Mucosa of stomach (tissue), 1 donor: ENCODE results near the gene CD99.
"Not testable (repeated sequence)": the region's sequence is repeated elsewhere in the genome, so short reads cannot be mapped to it uniquely, and the experiment has no call there.

Experiments
- H3K27me3 ChIP-seq: one replicate; pipeline ENCODE4 v1.7.0; 2013; ENCODE audit warnings: mild to moderate bottlenecking, low read length; ENCODE audit not compliant: control insufficient read depth, insufficient read depth
- H3K36me3 ChIP-seq: one replicate; pipeline ENCODE4 v1.7.0; 2013; ENCODE audit warnings: low read length; ENCODE audit not compliant: control insufficient read depth, insufficient read depth
- H3K4me1 ChIP-seq: one replicate; pipeline ENCODE4 v1.7.0; 2013; ENCODE audit warnings: mild to moderate bottlenecking, low read length; ENCODE audit not compliant: control insufficient read depth, insufficient read depth
- H3K4me3 ChIP-seq: one replicate; pipeline ENCODE4 v1.7.0; 2013; ENCODE audit warnings: low read length
- H3K9ac ChIP-seq: one replicate; pipeline ENCODE4 v1.7.0; 2013; ENCODE audit warnings: mild to moderate bottlenecking, low read length, moderate library complexity
- H3K9me3 ChIP-seq: one replicate; pipeline ENCODE4 v1.7.0; 2013; ENCODE audit warnings: mild to moderate bottlenecking, low read length, moderate library complexity; ENCODE audit not compliant: control insufficient read depth
- donor health status: Pancreatic carcinoma.

Gene CD99

DNA sequence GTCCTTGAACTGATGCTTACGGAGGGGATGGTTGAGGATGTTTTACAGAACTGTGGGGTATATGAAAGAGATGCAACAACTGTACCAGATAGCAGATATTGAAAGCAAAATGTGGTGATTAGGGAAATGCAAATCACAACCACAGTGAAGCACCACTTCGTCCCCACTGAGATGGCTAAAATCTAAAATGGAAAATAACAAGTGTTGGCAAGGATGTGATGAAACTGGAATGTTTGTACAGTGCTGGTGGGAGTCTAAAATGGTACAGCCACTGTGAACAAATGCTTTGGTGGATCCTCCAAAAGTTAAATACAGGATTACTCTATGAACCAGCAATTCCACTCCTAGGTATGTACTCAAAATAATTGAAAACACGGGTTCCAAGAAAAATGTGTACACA lies 83.7 kb downstream of the CD99 start:
- no peaks in the 10 kb centered on the region for H3K36me3 ChIP-seq
- no peaks in the 10 kb centered on the region for H3K27me3 ChIP-seq
- H3K9me3 ChIP-seq = no peaks in the 10 kb centered on the region
- no peaks in the 10 kb centered on the region for H3K4me1 ChIP-seq
- H3K9ac ChIP-seq = no peak overlapping the region
- H3K4me3 ChIP-seq = no peak overlapping the region

- H3K27me3 ChIP-seq, H3K4me1 ChIP-seq, H3K9ac ChIP-seq, H3K36me3 ChIP-seq, H3K4me3 ChIP-seq, H3K9me3 ChIP-seq: not testable (repeated sequence)
These were observed 89.6 kb downstream of the CD99 start for GRCh38 chrX:2780472-2781225.

GRCh38 chrX:2781226-2781571 lies 90.1 kb downstream of the CD99 start:
- H3K36me3 ChIP-seq = no peaks in the 10 kb centered on the region
- H3K9ac ChIP-seq = no peak overlapping the region
- no peaks in the 10 kb centered on the region for H3K27me3 ChIP-seq
- no peak overlapping the region for H3K4me3 ChIP-seq
- H3K4me1 ChIP-seq = peaks cover 10% of the 10 kb centered on the region
- H3K9me3 ChIP-seq = no peaks in the 10 kb centered on the region

DNA sequence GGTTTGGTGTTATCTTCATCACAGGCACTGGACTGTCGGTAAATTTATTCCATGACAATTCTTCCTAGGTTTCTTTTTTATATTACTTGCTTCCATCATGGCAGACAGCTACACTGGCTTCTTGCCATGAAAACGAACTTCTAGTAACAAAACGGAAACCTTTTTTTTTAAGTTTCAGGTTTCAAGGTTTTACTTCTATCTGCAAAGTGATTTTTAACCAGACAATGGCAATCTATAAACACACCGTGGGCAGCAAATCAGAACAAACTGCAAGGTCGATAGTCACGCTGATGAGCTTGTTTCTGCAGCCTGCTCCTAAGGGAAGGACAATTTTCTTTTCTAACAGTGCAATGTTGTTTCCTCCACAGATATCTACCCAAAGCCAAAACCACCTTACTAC lies 90.6 kb downstream of the CD99 start:
- Histone ChIP-seq H3K9ac (no peak overlapping the region), H3K9me3 (no peaks in the 10 kb centered on the region), H3K4me1 (peaks cover 10% of the 10 kb centered on the region), H3K4me3 (no peak overlapping the region), H3K36me3 (no peaks in the 10 kb centered on the region), H3K27me3 (no peaks in the 10 kb centered on the region)

GRCh38 chrX:2782171-2782570 lies 91.1 kb downstream of the CD99 start:
- Histone ChIP-seq H3K36me3 (no peaks in the 10 kb centered on the region), H3K4me1 (peaks cover 10% of the 10 kb centered on the region), H3K9me3 (no peaks in the 10 kb centered on the region), H3K4me3 (no peak overlapping the region), H3K9ac (no peak overlapping the region), H3K27me3 (no peaks in the 10 kb centered on the region)

DNA sequence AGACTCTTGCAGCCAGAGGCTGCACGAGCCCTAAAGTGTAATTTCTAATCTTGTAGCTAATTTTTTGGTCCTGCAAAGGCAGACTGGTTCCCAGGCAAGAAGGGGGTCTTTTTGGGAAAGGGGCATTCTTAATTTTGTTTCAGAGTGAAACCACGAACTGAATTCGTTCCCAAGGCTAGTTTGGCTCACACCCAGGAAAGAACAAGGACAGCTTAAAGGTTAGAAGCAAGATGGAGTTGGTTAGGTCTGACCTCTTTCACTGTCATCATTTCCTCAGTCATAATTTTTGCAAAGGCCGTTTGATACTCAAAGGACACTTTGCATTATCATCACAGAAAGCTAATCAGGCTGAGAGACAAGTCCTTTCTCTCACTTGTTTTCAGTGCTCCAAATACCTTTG lies 91.7 kb downstream of the CD99 start:
- Histone ChIP-seq H3K9me3 (no peaks in the 10 kb centered on the region), H3K36me3 (no peaks in the 10 kb centered on the region), H3K4me1 (peaks cover 10% of the 10 kb centered on the region), H3K27me3 (no peaks in the 10 kb centered on the region), H3K9ac (no peak overlapping the region), H3K4me3 (no peak overlapping the region)

- H3K36me3 ChIP-seq = no peaks in the 10 kb centered on the region
- no peak overlapping the region for H3K4me3 ChIP-seq
- H3K27me3 ChIP-seq = no peaks in the 10 kb centered on the region
- no peaks in the 10 kb centered on the region for H3K9me3 ChIP-seq
- H3K4me1 ChIP-seq = peaks cover 10% of the 10 kb centered on the region
- no peak overlapping the region for H3K9ac ChIP-seq
These were observed 92.9 kb downstream of the CD99 start for GRCh38 chrX:2784026-2784425.

DNA sequence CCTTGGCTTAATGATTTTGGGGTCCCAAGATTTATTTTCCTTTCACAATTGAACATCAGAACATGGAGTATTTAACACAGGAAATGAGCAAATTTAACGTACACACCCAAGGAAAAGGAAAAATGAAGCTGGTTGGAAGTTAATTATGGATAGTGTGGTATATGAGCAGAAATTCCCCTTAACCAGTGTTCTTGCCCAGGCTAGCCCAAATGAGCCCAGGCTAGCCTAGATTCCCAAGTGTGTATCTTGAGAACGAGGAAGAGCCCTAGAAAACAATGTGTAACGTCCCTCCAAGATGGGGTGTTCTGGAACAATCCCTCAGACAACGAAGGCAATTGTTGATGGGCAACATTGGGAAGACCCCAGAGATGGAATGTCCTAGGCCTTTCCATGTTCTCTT lies 94.4 kb downstream of the CD99 start:
- Histone ChIP-seq H3K27me3 (no peaks in the 10 kb centered on the region), H3K9ac (no peak overlapping the region), H3K4me1 (peaks cover 7% of the 10 kb centered on the region), H3K9me3 (no peaks in the 10 kb centered on the region), H3K36me3 (no peaks in the 10 kb centered on the region), H3K4me3 (no peak overlapping the region)

- no peak overlapping the region for H3K4me3 ChIP-seq
- no peaks in the 10 kb centered on the region for H3K36me3 ChIP-seq
- no peaks in the 10 kb centered on the region for H3K9me3 ChIP-seq
- no peaks in the 10 kb centered on the region for H3K27me3 ChIP-seq
- no peak overlapping the region for H3K9ac ChIP-seq
- H3K4me1 ChIP-seq = no peaks in the 10 kb centered on the region
These were observed 97.9 kb downstream of the CD99 start for GRCh38 chrX:2788980-2789379.

DNA sequence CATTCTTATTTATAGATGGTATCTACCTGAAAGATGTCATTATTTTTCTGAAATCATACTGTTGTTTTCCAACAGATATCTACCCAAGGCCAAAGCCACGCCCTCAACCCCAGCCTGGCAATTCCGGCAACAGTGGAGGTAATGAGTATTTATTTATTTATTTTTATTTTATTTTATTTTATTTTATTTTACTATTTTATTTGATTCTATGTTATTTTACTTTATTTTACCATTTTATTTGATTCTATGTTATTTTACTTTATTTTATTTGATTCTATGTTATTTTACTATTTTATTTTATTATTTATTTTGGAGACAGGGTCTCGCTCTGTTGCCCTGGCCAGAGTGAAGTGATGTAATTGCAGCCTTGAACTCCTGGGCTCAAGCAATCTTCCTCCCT lies 98.5 kb downstream of the CD99 start:
- no peaks in the 10 kb centered on the region for H3K9me3 ChIP-seq
- no peaks in the 10 kb centered on the region for H3K27me3 ChIP-seq
- H3K9ac ChIP-seq = no peak overlapping the region
- no peaks in the 10 kb centered on the region for H3K36me3 ChIP-seq
- H3K4me3 ChIP-seq = no peak overlapping the region
- H3K4me1 ChIP-seq = no peaks in the 10 kb centered on the region
